Stimulated activated CD4-positive, alpha-beta T cell treated with anti-CD3 and anti-CD28 coated beads, Interleukin-4, amount 100 ng/mL, for 48 hours (primary cell): Measurements from ENCODE around the gene PFDN1.
"Not testable (repeated sequence)": the region's sequence is repeated elsewhere in the genome, so short reads cannot be mapped to it uniquely, and the experiment has no call there.

Experiments
- DNase-seq, 2 donors: peaks; one replicate each; pipeline ENCODE4 v3.0.0-alpha.2; 2020; ENCODE audit warnings: low read depth in 2 of 2

The PFDN1 gene, protein sequence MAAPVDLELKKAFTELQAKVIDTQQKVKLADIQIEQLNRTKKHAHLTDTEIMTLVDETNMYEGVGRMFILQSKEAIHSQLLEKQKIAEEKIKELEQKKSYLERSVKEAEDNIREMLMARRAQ

DNA sequence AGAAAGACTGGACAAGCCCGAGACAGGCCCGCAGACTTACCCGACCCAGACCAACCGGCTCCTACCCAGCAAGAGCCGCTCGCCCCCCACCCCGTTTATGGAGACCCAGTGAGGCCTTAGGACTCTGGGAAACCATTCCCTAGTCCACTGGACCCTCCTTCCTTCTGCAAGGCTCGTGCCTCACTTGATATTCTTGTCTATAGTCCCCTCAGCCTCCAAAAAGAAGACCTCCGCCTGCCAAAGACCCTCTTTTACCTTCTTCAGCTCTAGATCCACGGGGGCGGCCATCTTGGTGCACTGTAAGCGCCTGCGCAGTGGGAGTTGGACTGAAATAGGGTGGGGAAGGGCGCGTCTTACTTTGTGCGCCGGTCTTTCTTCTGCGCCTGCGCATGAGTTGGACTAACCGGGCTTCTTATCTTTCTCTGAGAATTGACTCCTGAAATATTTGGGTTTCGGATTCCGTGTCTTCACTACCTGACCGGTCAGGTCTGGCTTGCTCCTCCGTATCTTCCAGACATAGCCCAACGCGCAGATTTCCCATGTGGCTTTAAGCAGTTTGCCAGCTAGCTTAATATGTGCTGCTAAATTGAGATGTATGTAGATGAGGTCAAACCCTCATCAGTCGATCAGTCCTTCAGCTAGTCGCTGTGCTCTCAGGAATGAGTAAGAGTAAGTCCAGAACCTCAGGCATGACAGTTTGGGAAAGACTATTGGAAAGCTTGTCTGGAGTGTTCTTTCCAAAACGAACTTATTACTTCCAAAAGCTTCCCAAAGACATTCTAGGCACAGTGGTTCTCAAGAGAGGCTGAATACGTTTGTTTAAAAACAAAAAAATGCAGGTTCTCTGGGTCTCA lies at the start of gene PFDN1:
Gene PFDN1, minus strand, starts transcription at position 316 of the 854 bp plus-strand sequence. Its CDS starts 28 bp downstream, at position 288.
- DNase-seq = peak; percentile 82 to 87

DNA sequence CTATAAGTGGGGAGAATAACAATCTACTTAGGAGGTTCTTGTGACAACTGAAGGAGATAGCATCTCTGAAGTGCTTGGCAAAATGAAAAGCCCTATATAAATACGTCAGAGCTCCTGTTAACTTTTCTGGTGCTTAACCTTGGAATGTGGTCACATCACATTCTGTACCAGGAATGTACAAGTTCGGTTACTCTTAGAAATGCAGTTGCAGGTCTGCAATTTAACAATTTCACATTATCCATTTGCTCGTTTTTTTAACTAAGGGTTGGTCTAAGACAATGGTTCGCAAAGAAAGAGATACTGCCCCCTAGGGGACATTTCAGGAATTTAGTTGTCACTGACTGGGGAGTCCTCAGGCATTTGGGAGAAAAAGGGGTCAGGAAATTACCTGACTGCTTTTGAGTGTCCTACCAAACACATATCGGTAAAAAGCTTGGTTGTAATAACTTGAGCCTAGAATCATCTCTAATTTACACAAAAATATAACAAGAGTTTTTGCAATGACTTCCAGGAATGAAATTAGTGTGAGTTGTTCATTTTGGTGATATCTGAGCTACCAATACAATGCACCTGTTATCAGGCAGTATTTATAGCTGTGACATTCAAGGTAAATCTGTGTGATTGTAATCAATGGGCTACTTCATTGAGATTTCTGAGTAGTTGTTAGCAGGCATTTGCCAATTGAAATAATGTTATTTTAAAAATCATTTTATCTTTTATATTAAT lies 48.9 kb upstream of the PFDN1 start:
- peak in 1 of 2 donors; percentile 42 for DNase-seq

DNA sequence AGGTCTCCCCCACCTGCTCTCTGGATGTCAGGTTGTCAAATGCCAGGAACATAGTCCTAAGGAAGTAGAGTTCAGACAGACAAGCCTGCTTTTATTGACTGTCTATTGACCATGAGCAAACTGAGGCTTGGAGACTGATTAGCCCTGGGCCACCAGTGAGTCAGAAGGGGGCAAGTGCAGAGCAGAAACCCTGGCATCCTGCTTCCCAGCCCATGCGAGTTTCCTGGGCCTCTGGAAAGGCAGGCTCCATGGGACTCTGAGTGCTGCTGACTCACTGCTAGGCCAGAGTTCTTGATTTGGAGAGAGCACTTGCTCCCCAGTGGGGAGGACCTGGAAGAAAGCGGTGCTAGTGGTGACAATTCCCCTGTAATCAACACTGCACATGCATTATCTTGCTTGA lies 46.3 kb upstream of the PFDN1 start:
- no peak for DNase-seq

DNA sequence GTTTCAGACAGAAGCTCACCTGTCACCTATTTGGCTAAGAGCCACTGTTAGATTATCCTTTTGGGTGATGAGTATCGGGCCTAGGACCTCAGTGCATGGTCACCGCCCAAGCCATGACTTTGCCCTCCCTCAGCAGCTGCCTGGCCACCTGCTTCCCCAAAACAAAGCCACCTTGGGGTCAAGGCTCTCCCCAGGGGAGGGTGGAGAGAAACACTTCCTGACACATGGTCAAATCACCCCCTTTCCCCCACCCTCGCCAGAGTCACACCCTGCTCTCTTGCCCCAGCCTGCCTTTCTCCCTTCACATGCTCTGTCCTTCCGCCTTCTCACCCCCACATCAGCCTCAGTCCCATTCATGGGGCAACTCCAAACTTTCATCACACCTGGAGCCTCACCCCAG lies 45.2 kb upstream of the PFDN1 start:
- DNase-seq = no peak

DNA sequence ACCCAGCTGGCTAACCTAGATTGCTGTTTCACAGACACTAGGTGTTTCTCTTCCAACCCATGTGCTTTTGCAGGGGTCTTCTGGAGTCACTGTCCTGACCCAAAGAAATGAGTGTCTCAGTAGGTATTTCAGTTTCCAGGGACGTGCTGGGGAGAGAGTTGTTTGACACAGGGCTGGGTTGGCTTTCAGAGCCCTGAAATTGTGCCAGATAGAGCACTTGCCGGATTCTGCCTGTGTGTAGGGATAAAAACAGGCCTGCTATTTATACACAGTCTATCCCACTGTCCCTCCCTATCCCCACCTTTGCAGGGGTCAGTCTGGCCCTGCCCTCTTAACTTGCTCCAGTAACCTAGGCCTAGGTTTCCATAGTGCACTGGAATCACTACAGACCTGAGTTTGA lies 44.5 kb upstream of the PFDN1 start:
- no peak for DNase-seq

DNA sequence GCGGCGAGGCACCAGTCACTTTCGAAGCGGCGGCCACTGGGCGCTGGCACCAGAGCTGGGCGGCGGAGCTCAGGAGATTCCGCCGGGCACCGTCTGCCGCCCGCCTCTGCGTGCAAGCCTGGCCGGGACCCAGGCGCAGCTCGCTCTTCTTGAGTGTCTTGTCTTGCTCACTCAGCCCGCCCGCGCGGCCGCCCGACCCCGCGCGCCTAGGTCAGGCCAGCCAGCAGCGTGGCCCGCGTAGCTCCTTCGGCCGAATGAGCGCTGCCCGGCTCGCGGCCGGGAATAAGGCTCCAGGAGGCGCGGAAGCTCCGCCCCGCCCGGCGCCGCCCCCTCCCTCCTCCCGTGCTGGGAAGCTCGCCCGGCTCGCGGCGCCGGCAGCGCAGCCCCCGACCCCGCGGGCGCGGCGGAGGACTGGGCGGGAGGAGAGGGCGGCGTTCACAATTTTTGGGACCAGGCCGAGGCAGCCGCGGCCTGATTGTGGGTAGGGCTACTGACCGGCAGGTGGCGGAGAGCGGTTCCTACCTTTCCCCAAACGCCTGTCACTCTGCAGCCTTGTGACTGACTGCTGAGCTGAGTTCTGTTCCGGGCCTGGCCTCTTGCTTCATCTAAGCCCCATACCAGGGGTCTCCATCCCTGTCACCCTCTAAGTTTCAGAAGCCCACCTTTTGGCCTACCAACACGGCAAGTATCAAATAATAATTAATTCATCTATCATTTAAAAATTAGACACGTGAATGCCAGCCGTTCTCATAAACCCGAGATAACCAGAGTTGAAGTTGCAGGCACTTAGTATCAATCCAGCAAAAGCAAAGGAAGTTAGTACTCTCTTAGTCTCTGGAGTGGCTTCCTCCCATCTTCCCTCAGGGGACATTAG lies 43.7 kb upstream of the PFDN1 start, which contains the start of gene HBEGF:
Gene HBEGF, minus strand, starts transcription at position 256 of the 874 bp plus-strand sequence. CDS start 275 bp downstream, outside the sequence.
- peak; percentile 27 to 45 for DNase-seq

DNA sequence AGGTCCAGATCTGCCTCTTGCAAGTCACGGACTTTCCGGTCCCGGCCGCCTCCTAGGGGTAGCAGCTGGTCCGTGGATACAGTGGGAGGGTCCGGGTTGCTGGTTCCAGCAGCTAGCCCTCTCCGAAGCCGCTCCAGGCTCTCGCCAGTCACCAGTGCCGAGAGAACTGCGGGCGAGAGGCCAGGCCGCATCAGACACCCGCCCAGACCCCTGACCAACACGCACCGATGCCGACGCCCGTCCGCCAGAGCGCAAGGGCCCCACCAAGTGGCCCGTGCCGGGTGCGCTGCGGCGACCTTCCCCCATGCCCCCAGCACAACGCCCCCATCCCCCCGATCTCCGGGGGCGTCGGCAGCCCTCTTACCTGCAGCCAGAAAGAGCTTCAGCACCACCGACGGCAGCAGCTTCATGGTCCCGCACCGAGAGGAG lies 43.0 kb upstream of the PFDN1 start:
- no peak for DNase-seq

DNA sequence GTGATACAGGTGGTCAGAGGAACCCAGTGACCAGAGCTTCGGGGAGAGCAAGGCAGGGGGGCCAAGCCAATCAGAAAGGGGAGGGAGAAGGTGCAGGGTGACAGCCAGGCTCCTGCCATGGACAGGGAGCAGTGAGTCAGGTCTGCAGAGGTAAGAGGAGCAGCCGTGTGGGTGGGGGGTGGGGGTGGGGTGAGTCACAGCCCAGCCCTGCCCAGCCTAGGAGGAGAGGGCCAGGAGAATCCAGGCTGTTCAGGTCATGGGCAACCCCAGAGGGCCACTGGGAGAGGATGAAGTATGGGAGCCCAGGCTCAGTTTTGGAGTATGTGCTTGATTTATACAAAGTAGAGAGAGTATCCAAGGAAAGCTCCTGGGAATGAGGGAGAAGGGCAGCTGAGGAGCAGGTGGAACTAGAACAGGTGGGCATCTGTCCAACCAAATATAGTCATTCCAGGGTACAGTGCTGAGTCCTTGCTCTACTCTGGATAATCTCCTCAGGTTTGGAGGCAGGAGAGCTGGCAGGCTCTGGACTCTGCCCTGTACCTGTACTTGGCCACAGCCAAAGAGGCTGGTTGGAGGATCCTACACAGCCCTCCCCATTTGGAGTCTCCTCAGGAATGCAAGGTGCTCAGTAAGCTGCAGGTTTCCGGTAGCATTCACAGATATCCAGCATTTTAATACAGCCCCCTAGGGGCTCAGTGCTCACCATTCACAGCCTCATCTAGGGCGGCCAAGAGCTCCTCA lies 42.0 kb upstream of the PFDN1 start:
- no peak for DNase-seq

DNA sequence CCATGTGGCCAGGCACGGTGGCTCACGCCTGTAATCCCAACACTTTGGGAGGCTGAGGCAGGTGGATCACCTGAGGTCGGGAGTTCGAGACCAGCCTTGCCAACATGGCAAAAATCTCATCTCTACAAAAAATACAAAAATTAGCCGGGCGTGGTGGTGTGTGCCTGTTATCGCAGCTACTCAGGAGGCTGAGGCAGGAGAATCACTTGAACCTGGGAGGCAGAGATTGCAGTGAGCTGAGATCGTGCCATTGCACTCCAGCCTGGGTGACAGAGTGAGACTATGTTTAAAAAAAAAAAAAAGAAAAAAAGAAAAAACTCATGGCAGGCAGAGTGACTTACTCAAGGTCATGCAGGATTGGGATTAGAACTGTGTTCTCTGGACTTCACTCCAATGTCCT lies 40.9 kb upstream of the PFDN1 start:
- DNase-seq = not testable (repeated sequence)

DNA sequence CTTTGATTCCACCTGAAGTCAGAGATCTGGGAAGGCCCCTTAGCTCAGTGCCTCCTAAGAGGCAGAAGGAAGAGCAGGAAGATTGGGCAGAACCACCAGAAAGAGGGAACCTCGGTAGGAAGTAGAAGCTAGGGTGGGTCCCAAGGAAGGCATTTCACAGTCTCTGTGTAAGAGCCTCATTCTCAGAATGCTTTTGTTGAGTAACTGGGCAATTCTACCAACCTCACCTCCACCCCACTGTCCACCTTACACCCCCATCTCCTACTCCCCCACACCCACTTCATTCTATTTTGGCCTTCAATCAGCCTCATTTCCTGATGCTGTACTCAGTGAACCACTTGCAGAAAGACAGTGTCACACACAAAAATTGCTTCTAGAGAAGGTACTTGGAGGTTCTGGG lies 40.0 kb upstream of the PFDN1 start:
- DNase-seq = no peak

DNA sequence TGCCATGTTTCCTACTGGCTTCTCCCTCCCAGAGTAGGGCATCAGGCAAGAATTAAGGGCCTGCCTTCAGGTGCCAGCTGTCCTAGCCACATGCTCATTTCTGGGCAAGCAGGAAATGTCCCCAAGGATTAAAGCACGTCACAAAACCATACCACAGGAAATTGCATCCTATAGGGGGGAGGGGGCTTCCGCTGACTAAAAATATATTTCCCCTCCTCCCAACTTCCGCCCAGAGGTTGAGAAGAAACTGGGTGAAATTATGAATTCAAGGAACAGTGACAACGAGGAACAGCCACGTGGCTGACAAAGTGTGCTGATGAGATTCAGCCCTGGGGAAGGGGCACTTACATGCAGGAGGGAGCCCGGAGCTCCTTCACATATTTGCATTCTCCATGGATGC lies 39.4 kb upstream of the PFDN1 start:
- DNase-seq = no peak

DNA sequence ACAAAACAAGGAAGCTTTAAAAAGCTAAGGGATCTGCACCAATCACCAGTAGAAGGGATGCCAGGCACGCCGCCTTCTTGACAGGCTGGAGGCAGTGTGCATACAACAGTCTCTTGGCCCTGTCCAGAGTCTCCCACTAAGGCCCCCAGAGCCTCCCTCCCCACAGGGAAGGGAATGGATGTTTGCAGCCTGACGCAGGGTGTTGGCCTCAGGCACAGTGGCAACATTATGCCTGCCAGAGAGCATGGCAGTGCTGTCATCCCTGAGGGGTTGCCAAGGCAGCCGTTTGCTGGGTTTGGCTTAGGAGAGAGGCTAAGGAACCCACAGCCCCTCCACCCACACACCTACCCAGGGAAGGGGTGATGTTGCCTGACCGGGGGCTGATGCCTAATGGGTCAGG lies 38.7 kb upstream of the PFDN1 start:
- DNase-seq = no peak

DNA sequence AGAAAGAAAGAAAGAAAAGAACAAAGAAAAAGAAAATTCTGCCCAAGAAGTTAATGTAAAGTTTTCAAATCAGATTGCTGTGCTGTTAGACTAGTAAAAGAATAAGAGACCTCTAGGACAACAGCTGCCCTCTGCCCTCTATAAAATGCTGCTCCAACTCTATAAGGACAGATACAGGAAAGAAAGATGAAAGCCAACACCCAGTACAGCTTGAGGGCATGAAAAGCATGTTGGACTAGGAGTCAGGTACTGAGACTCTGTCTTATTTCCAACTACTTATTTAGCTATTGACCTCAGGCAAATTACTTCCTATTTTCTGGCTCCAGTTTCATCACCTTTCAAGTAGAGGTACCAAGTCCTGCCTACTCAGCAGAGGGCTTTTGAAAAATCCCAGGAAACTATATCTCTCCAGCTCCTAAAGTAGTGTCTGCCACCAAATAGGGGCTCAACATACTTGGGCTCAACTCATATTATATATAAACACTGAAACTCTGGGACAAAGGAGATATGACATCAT lies 37.8 kb upstream of the PFDN1 start:
- DNase-seq = no peak

DNA sequence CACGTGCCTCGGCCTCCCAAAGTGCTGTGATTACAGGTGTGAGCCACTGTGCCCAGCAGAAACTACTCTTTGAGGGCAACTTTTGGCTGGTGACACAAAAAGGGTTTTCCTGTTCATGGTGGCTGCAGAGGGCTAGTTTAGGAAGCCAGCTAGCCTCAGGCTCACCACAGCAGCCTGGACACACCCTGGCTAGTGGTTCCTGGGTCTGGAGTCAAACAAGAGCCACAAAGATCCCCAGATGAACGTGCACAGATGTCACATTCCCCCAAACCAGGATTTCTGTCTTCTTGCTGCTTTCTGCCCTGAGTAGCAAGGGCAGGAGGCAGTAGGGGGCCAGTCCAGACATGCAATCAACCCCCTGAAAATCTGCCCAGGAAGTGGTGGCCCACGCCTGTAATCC lies 36.7 kb upstream of the PFDN1 start:
- DNase-seq = no peak

DNA sequence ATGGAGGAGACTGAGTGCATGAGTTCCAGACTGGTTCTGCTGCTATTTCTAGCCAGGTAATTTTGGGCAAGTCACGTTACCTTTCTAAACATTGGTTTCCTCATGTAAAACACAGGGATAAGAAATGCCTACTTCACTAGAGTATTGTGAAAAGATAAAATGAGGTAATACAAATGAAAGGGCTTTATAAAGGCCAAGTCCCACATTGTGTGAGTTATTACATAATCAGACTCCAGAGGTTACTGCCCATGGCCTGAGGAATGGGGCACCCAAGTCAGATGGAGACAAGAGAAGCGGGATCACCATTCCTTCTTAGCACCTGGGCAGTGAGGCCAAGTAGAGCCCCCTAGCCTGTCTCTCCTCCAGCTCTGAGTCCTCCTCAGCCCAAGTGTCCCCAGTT lies 36.0 kb upstream of the PFDN1 start:
- DNase-seq = no peak

DNA sequence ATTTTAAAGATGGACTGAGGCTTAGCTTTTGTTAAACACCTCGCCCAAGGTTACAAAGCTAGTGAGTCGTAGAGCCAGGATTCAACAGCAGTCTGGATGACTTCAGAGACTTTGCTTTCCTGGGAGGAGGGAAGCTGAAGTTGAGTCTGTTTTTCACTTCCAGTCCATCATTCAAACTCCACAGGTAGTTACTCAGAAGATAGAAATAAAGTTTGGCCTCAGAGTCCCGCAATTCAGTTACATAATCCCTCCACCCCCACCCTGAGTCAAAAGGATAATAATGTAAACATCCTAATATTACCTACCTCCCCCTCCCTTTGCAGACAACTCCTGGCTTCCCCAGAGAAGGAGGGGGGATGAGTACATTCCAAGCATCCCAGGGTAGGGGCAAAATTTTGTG lies 35.4 kb upstream of the PFDN1 start:
- no peak for DNase-seq

DNA sequence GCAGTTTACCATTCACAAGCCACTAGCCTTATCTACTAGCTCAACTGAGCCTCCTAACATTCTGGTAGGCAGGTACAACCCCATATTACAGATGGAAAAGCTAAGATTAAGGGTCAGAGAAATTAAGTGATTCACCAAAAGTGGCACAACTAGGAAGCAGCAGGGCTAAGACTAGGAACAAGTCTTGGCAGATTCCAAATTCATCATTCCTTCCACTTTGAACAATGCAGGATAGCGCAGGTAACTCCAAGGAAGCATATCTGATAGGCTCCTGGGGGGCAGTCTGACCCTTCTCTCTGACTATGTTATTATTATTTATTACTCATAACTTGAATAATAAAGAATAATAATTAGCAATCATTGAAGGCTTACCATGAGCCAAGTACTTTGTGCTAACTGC lies 35.0 kb upstream of the PFDN1 start:
- no peak for DNase-seq

DNA sequence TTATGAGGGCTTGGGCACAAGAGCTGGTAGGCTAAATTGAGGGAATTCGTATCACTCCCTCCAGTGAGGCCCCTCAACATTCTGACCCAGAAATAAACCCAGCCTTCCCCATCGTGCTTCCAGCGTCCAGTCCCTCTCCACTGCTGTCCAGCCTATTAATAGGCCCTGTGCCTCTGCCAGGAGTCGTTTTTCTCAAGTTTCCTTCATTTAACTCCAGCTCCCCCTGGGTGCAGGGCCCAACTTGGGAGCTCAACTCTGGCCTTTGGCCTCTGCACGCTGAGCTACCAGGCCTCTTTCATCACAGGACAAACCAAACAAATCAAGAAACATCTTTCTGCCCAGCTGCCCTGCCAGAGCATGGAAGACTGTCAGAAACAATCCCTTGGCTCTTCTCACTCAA lies 33.5 kb upstream of the PFDN1 start:
- no peak for DNase-seq

DNA sequence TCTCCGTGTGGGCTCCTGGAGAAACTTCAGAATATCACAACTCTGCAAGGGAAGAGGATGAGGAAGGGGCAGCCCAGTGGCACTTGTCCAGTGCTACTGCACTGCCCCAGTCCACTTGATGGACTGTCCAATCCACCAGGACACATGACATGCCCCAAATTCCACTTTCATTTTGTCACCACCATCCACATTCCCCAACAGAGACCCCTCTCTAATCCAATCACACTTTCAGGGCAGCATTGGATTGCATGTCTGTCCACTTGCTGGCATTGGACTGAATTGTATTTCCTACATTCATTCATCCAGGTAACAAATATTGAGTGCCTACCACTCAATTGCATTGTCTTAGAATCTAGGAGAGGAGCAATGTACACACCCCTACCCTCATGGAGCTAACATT lies 28.7 kb upstream of the PFDN1 start:
- DNase-seq = no peak

DNA sequence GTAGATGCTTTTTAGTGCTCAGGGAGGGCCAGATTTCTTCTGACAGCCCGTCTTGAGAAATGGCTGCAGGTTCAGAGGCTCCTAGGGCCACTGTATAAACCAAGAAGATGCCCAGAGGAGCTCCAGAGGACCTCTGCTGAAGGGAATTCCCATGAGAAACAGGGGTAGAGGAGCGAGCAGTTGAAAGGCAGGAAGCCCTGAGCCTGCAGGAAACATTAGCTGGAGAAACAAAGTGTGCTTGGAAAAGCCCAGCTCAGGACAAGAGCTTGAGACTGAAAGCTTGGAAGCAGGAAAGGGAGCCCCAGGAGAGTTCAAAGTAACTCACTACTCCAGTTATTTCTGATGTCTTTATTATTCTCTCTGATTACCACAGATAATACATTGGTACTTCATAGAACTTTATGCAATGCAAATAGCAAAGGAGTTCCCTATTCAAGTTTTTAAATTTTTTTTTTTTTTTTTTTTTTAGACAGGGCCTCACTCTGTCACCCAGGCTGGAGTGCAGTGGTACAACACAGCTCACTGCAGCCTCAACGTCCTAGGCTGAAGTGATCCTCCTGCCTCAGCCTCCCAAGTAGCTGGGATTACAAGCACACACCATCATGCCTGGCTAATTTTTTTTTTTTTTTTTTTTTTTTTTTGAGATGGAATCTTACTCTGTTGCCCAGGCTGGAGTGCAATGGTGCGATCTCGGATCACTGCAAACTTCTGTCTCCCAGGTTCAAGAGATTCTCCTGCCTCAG lies 27.0 kb upstream of the PFDN1 start:
- DNase-seq = no peak
